Sigmoid colon (tissue), 7 donors: ENCODE data around the gene CEMIP. TPM values are rescaled to one million over a fixed set of nuclear protein-coding genes. Genes with fewer than 3 reads are reported as not detected.
"Not testable (repeated sequence)": the region's sequence is repeated elsewhere in the genome, so short reads cannot be mapped to it uniquely, and the experiment has no call there.

ENCODE experiments used
- DNase-seq: peaks from one replicate; pipeline ENCODE4 v3.0.0-alpha.2; 2019
- H3K27ac ChIP-seq, 4 donors: fragments of 200-600 bp; sonication (generic); one replicate each; pipeline ENCODE4 v1.5.1; 2016 to 2019; ENCODE audit warnings: mild to moderate bottlenecking in 1 of 4
- H3K27me3 ChIP-seq, 3 donors: fragments of 200-600 bp; sonication (generic); one replicate each; pipeline ENCODE4 v1.5.1; 2019; ENCODE audit warnings: mild to moderate bottlenecking in 1 of 3
- H3K36me3 ChIP-seq, 4 donors: fragments of 200-600 bp; sonication (generic); one replicate each; pipeline ENCODE4 v1.5.1; 2016 to 2019
- H3K4me1 ChIP-seq, 4 donors: fragments of 200-600 bp; sonication (generic); one replicate each; pipeline ENCODE4 v1.5.1; 2017 to 2019
- H3K4me3 ChIP-seq, 4 donors: fragments of 200-600 bp; sonication (generic); one replicate each; pipeline ENCODE4 v1.5.1; 2017 to 2019; ENCODE audit warnings: mild to moderate bottlenecking in 2 of 4, moderate library complexity in 1 of 4
- H3K9me3 ChIP-seq, 4 donors: fragments of 200-600 bp in 3 of 4; sonication (generic) in 3 of 4; one replicate each; pipeline versions ENCODE4 v1.5.1 to v1.6.1; 2013 to 2019
- CTCF ChIP-seq, 4 experiments: fragments of 450-650 bp in 3 of 4; fragments of 200-600 bp in 1 of 4; IDR thresholded peaks; one replicate each; pipeline ENCODE4 v1.5.1; 2016 to 2019; ENCODE audit warnings: antibody characterized with exemption in 4 of 4, mild to moderate bottlenecking in 3 of 4, moderate library complexity in 2 of 4
- EP300 ChIP-seq, 4 donors: sonication (generic); formaldehyde crosslinking; IDR thresholded peaks; one replicate each; pipeline ENCODE4 v1.6.1; 2017; ENCODE audit warnings: antibody characterized with exemption in 4 of 4
- POLR2A ChIP-seq, 2 donors: fragments of 450-650 bp; IDR thresholded peaks; one replicate each; pipeline ENCODE4 v1.6.1; 2016; ENCODE audit warnings: antibody characterized with exemption in 2 of 2, mild to moderate bottlenecking in 2 of 2, moderate library complexity in 2 of 2
- POLR2AphosphoS5 ChIP-seq, 4 donors: sonication (generic); formaldehyde crosslinking; IDR thresholded peaks; one replicate each; pipeline ENCODE4 v1.6.1; 2017; ENCODE audit warnings: antibody characterized with exemption in 4 of 4
- WGBS, 2 donors: extraction: QIAGEN DNeasy Blood & Tissue Kit; methylation state at CpG; one replicate each; pipeline ENCODE4 v1.1.7; 2013; 5-methylcytosine and 5-hydroxymethylcytosine counted together
- intact Hi-C: fragments of 100-400 bp; cut with DNase I; formaldehyde crosslinking; loops from one replicate; pipeline ENCODE4 v1.15.1; 2023
- polyA plus RNA-seq, 3 donors: library from polyadenylated mRNA; stranded (reverse); fragments of 200-250 nt; gene quantifications; one replicate each; pipeline ENCODE4 v1.2.3, GENCODE V29; 2013
- total RNA-seq, 4 donors: library from RNA; depleted of rRNA; stranded (reverse); fragments of >200 nt; gene quantifications; one replicate each; pipeline ENCODE4 v1.1.0, GENCODE V29; 2016
- donor health status: healthy with polysubstance abuse.
- donor health status: Bipolar disorder and iron deficiency.
- donor health status: healthy.

Gene CEMIP
- total and polyA plus RNA-seq, 7 donors, result under 0.01 to 2.1 (median under 0.01) TPM; not detected in 2

DNA sequence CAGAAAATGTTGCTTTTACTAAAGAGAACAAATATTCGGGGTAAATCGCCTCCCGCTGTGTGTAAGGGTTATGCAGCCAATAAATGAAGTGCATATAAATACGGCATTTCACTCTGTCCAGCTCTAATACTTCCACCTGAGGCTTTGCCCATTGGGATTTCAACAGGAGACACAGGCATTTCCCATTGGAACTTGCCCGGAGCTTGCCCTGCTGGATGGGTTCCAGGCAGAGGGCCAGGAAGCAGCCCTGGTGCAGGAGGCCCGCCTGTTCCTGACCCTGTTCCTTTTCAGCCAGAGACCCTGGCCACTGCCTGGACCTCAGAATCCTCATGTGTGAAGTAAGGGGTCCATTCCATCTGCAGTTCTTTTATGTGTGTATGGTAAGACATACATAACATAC, 17.4 kb upstream of the CEMIP start:
- no peak for DNase-seq
- no peaks in the 10 kb centered on the region for H3K4me1 ChIP-seq
- intact Hi-C loops, result no loop called here
- no peak overlapping the region for H3K4me3 ChIP-seq
- H3K9me3 ChIP-seq, result no peaks in the 10 kb centered on the region
- WGBS, 2 donors, result 91 to 95% methylated on average over 6 of the region's 6 CpGs
- no peaks in the 10 kb centered on the region for H3K27me3 ChIP-seq
- no peaks in the 10 kb centered on the region for H3K36me3 ChIP-seq
- TF ChIP-seq POLR2AphosphoS5 (IDR thresholded peaks at IDR 0.05) (no peak), POLR2A (IDR thresholded peaks at IDR 0.05) (no peak), EP300 (IDR thresholded peaks at IDR 0.05) (no peak), CTCF (IDR thresholded peaks at IDR 0.05) (no peak)
- no peak overlapping the region for H3K27ac ChIP-seq

DNA sequence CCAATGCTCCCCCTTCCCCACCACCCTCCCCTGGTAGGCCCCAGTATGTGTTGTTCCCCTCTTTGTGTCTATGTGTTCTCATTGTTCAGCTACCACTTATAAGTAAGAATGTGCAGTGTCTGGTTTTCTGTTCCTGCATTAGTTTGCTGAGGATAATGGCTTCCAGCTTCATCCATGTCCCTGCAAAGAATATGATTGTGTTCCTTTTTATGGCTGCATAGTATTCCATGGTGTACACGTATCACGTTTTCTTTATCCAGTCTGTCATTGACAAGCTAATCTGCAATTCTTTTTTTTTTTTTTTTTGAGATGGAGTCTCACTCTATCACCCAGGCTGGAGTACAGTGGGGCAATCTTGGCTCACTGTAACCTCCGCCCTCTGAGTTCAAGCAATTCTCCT, 15.9 kb upstream of the CEMIP start:
- DNase-seq, H3K4me1 ChIP-seq, H3K36me3 ChIP-seq, H3K27me3 ChIP-seq, H3K9me3 ChIP-seq, H3K4me3 ChIP-seq, intact Hi-C loops, H3K27ac ChIP-seq: not testable (repeated sequence)
- 96 to 100% methylated on average over 3 of the region's 3 CpGs for WGBS, 2 donors

GRCh38 chr15:80764535-80764934, 14.6 kb upstream of the CEMIP start:
- Histone ChIP-seq H3K4me3 (no peak overlapping the region), H3K9me3 (no peaks in the 10 kb centered on the region), H3K4me1 (no peaks in the 10 kb centered on the region), H3K27ac (no peak overlapping the region), H3K36me3 (no peaks in the 10 kb centered on the region), H3K27me3 (no peaks in the 10 kb centered on the region)
- intact Hi-C loops, result no loop called here
- 81 to 85% methylated on average over 3 of the region's 3 CpGs for WGBS, 2 donors
- DNase-seq, result no peak
- TF ChIP-seq POLR2A (IDR thresholded peaks at IDR 0.05), result no peak

GRCh38 chr15:80766275-80766674, 12.9 kb upstream of the CEMIP start:
- 93 to 94% methylated on average over 3 of the region's 3 CpGs for WGBS, 2 donors

DNA sequence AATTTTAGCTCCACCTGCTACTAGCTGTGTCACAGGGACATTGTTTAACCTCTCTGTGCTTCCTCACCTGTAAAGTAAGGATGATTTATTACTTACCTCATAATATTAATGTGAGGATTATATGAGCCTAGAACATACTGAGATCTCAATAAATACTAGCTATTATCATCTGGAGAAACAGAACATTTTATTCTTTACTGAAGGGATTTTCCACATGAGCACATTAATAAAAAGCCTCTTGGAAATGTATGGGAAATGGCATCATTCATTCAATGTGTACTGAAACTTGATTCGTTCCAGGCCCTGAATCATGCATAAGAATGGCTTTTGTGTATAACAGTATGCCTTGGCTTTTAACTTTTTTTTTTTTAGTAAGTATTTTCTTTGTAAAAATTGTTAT, 11.0 kb upstream of the CEMIP start:
- Histone ChIP-seq H3K27me3 (no peaks in the 10 kb centered on the region), H3K9me3 (no peaks in the 10 kb centered on the region), H3K36me3 (no peaks in the 10 kb centered on the region), H3K27ac (no peak overlapping the region), H3K4me3 (no peak overlapping the region), H3K4me1 (no peaks in the 10 kb centered on the region)
- 88 to 90% methylated on average over 1 of the region's 1 CpG for WGBS, 2 donors
- no peak for DNase-seq
- TF ChIP-seq EP300 (IDR thresholded peaks at IDR 0.05) (no peak), CTCF (IDR thresholded peaks at IDR 0.05) (no peak), POLR2A (IDR thresholded peaks at IDR 0.05) (no peak), POLR2AphosphoS5 (IDR thresholded peaks at IDR 0.05) (no peak)
- intact Hi-C loops, result no loop called here

More at GRCh38 chr15:80766275-80766674, 12.9 kb upstream of the CEMIP start:
- Histone ChIP-seq H3K9me3 (no peaks in the 10 kb centered on the region), H3K27me3 (no peaks in the 10 kb centered on the region), H3K27ac (no peak overlapping the region), H3K4me3 (no peak overlapping the region), H3K36me3 (no peaks in the 10 kb centered on the region), H3K4me1 (no peaks in the 10 kb centered on the region)
- no peak for TF ChIP-seq EP300 (IDR thresholded peaks at IDR 0.05)
- no peak for TF ChIP-seq POLR2A (IDR thresholded peaks at IDR 0.05)
- no peak for TF ChIP-seq POLR2AphosphoS5 (IDR thresholded peaks at IDR 0.05)
- no peak for TF ChIP-seq CTCF (IDR thresholded peaks at IDR 0.05)
- intact Hi-C loops, result no loop called here
- no peak for DNase-seq

DNA sequence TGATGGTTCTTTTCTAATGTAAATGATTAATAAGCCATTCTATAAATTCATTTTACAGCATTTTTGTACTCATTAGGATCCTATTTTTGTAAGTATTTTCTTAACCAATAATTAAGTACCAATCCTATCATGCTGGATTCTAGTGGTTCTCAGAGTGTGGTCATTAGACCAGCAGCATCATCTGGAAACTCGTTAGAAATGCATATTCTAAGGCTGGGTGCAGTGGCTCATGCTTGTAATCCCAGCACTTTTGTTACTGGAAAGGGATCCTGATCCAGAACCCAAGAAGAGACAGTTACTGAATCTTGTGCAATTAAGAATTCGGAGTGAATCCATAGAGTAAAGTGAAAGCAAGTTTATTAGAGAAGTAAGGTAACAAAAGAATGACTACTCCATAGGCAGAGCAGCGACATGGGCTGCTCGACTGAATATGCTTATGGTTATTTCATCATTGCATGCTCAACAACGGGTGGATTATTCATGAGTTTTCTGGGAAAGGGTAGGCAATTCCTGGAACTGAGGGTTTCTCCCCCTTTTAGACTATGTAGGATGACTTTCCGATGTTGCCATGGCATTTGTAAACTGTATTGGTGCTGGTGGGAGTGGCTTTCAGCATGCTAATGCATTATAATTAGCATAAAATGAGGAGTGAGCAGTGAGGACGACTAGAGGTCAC, 9.9 kb upstream of the CEMIP start:
- Histone ChIP-seq H3K9me3 (no peaks in the 10 kb centered on the region), H3K36me3 (no peaks in the 10 kb centered on the region), H3K27me3 (no peaks in the 10 kb centered on the region), H3K4me3 (no peak overlapping the region), H3K4me1 (no peaks in the 10 kb centered on the region), H3K27ac (no peak overlapping the region)
- intact Hi-C loops, result no loop called here
- TF ChIP-seq POLR2AphosphoS5 (IDR thresholded peaks at IDR 0.05) (no peak), CTCF (IDR thresholded peaks at IDR 0.05) (no peak), POLR2A (IDR thresholded peaks at IDR 0.05) (no peak), EP300 (IDR thresholded peaks at IDR 0.05) (no peak)
- 88 to 91% methylated on average over 7 of the region's 7 CpGs for WGBS, 2 donors
- DNase-seq, result no peak
